NCI-H1048 (cell line): ENCODE results near the gene NEK6.

Experiments used
- DNase-seq: peaks from one replicate; lab custom pipeline; 2025; lab: John Stamatoyannopoulos, UW

The NEK6 gene

DNA sequence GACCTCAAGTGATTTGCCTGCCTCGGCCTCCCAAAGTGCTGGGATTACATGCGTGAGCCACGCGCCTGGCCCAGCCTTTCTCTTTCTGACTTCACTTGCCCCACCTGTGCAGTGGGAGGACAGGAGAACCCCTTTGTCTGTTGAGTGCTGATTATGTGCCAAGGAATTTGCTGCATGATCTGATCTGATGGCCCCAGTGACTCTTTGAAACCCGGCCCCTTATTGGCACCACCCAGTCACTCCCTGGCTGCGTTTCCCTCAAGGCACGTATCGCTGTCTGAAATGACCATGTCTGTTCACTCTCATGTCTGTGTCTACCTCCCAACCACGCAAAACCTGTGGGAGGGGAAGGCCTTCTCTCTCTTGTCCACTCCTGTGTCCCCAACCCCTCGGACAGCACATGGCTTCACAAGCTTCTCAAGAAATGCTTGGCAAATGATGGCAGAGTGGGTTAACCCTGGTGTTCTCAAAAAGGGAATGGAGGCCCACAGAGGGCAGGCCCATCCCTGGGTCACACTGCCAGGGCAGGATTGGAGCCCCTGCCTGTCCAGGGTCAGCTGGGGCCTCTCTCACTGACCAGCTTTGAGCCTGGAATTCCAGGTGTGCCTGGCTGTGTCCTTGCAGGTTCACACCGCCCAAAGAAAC, 21.9 kb downstream of the NEK6 start:
- no peak for DNase-seq

DNA sequence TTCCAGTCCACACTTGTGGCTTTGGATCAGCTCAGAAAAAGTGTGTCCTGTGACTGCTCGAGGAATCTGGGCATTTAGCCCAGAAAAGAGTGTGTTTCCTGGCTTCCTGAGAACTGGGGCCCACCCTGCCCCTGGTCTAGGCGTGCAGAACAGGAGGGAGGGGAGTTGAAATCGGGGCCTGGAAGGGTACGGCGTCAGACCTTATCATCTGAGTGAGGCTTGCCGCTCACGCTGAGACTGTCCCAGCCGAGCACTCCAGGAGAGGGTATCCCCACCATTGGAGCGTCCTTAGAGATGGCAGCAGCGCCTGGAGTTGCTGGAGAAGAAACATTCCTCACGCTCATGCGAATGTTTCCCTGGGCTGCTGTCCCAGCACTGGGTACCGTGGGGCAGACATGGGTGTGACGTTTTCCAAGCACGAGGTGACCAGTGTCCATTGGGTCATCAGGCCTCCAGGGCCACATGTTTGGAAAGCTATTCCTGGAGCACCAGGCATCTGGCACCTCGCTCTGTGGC, 22.5 kb downstream of the NEK6 start:
- DNase-seq: no peak

DNA sequence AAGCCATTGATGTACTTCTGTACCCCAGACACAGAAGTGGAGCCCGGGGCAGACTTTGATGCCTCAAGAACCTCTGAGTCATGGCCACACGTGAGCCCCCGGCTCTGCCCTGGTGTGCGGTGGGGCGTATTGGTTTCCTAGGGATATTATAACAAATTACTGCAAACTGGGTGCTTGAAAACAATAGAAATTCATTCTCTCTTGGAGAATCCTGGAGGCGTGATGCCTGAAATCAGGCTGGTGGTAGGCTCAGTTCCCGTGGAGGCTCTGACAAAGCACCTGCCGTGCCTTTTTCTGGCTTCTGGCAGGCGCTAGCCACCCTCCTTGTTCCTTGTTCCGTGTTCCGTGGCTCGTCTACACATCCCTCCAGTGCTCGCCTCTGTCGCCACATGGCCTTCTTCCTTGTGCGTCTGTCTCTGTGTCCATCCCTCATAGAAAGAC, 24.2 kb downstream of the NEK6 start:
- no peak for DNase-seq

DNA sequence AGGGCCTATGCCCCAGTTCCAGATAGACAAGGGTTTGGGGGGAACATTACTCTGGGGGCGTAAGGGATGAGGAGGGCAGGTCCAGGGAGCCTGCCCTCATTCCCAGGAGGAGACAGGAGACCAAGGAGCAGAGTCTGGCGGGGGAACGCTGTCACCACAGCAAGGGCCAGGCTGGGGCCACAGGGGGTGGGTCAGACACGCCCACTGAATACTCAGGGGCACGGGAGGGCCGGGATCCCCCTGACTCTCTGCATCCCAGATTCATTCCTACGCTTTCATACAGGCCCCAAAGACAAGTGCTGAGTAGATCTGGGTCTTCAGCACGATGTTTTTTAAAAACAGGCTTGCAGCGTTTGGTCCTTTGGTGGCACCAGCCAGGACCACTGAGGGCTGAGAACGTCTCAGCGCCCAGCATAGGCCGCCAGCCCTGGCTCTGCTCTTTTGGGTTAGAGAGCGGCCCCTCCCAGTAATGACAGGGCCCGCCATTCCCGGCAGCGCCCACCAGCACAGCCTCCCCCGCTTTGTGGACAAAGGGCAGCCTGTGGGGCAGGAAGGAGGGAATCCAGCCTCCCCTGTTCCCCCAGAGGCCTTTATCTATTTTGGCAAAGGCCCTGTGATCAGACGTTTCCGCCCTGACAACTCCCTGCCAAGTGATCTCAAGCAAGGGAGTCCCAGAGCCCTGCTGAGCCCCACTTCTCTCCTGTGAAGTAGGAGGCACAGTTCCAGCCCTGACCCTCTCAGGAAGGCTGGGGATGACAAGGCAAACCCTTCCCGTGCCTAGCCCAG, 24.9 kb downstream of the NEK6 start:
- DNase-seq: no peak

DNA sequence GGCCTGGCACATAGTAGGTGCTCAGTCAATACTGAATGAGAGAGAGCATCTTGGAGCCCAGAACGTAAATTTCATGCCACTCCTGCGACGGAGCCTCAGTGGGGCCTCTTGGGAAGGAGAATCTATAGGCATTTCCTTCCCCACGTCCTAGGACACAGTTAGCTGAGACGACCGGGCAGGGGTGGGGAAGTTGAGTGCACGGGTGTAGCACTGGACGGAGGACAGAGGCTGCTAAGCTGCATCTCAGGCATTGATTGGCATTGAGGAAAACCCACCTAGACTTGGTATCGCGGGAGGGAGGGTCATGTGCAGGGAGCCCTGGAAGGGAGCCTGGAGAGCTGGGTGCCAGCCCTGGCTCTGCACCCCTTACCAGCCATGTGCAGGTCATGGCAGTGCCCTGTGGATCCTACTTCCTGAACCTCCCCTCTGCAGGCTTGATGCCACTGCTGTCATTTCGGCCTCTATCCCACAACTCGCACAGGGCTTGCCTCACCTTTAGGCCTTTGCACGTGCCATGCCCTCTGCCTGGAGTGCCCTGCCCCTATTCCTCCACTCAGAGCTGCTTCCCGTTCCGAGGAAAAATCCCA, 25.6 kb downstream of the NEK6 start:
- no peak for DNase-seq

DNA sequence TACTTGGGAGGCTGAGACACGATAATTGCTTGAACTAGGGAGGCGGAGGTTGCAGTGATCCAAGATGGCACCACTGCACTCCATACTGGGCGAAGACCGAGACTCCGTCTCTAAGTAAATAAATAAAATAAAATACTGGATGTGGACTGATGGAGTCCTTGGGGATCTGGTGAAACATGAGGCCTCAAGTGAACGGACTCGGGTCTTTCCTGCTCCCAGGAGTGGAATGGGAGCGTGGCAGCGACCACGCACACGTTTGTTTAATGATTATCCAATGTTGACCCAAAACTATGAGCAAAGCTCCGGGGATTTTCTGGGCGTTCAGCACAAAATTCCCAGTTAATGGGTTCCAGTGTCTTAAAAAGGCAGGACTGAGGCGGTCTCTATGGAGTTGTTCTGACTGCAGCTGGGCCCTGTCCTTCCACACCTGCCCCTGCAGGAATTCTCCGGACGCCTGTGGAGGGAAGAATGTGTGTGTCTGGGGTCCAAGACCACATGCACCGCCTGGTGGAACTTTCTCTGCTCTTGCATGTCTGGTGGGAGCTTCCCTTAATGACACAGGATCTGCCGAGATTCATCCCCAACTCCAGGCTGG, 26.6 kb downstream of the NEK6 start:
- DNase-seq: no peak

DNA sequence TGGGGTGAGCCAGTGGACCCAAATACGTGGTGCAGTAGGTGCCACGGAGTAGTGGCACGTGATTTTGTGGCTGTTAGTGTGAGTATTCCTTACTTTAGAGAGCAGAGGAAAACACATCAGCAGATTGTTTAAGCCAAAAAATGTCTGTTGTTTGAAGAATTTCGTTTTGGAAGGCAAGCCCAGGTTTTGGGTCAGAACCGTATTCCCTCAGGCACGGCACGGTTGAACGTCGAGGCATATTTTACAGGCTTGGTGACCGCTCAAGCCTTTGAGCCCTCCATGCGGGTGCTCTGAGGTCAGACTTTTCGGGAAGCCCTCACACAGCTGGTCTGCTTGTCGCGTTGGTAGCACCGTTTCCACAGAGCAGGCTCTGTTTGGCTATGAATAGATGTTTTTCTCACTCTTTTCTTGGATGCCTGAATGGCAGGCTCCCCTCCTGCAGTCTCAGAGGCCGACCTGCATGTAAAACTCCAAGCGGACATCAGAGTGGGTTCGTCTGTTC, 27.2 kb downstream of the NEK6 start:
- no peak for DNase-seq

DNA sequence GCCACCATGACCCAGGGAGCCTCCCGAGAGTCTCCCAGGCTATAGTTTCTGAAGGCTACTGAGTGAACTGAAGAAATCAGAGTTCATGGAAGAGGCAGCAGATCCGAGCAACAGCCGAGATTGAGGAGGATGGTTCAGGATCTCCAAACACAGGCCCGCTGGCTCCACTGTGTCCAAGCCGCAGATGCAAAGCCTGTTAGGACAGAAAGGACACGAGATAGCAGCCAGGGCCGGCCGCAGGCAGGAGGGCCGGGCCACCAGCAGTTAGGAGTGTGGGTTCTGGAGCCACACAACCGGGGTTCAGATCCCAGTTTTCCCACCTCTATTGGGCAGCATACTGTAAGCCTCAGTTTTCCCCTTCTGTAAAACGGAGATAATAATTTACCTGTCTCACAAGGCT, 27.7 kb downstream of the NEK6 start:
- DNase-seq: no peak

DNA sequence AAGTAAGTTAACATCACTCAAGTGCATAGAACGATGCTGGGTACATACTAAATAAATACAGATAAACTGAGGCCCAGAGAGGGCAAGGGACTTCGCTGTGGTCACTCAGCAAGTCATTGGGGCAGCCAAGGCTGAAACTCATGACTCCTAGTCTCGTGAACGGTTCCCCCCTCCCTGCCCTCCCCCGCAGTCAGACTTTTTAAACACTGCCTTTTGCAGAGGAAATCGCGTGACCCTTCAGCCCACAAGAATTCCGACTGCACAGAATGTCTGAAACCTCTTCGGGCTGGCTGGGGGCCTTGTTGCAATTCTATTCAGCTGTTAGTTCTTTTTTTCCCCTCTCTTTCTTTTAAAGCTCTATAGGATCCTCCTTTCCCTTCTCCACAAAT, 28.1 kb downstream of the NEK6 start:
- DNase-seq: no peak

DNA sequence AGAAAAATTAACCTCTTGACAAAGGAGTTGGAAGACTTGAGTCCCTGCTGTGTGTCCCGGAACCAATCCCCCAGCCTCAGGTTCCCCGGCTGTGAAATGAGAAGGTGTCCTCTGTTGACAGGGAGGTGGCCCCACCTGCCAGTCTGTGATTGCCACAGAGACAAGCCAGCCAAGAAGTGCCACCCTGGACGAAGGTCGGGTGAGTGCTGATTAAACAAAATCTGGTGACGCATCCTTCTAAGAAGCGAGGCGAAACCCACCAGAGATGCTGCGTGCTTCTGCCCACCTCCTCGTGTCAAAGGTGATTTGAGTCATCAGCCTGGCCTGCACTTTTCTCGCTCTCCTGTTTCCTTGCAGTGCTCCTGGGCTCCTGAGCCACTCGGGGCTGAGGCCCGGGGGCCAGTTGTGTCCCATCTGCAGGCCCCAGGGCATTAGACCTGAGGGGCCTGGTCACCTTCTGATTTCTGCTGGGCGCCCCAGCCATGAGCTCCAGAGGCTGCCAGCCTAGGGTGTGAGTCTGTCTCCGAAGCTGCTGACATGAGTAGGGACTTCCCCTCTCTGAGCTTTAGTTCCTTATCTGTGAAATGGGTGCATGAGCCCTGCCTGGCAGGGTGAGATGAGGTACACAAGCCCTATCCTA, 28.7 kb downstream of the NEK6 start:
- no peak for DNase-seq

DNA sequence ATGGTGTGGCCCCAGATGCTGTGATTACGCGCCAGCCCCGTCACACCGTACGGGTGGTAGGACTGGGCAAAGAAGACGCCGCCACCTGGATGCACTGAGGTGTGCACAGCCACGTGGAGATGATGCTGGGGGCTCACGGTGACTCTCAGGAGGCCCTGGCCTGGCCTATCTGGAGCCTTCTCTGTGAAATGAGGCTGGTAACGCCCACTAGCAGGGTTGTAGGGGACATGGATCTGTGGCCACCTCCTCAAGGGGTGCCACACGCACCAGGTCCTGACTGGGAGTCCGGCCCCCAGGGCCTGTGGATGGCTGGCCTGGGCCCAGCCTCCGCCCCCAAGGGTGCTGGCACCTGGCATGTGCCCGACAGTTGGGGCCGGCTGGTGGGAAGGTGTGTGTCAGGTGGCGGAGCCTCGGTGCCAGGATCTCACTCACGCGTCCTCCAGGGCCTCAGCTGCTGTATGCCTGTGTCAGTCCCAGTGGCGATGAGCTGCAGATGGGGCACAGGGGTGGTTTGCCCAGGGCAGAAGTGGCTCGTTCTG, 32.4 kb downstream of the NEK6 start:
- DNase-seq: no peak

DNA sequence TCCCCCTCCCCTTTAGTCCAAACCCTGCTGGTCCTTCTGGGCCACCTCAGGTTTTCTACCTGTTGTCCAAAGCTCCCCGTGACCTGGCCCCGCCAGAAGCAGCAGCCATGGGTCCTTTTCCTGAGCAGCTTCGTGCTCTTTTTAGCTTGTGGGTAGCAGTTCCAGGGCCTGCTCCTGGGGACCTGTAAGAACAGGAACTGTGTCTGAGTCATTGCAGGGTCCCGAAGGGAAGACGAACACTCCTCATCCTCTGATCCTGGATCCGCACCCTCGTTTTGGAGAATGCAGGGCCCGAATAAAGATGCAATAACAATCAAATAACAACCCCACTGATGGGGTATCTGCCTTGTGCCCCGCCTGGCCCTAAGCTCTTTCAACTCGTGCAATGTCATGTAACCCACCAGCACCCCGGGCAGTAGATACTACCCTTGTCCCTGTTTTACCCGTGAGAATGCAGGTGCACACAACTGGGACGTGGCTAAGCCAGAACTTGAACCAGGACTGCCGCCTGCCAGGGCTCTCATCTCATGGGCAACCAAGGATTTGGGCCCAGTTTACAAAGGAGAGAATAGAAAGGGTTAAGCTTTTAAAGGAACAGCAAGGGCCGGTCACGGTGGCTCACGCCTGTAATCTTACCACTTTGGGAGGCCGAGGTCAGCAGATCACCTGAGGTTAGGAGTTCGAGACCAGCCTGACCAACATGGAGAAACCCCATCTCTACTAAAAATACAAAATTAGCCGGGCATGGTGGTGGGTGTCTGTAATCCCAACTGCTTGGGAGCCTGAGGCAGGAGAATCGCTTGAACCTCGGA, 33.2 kb downstream of the NEK6 start:
- DNase-seq: no peak

DNA sequence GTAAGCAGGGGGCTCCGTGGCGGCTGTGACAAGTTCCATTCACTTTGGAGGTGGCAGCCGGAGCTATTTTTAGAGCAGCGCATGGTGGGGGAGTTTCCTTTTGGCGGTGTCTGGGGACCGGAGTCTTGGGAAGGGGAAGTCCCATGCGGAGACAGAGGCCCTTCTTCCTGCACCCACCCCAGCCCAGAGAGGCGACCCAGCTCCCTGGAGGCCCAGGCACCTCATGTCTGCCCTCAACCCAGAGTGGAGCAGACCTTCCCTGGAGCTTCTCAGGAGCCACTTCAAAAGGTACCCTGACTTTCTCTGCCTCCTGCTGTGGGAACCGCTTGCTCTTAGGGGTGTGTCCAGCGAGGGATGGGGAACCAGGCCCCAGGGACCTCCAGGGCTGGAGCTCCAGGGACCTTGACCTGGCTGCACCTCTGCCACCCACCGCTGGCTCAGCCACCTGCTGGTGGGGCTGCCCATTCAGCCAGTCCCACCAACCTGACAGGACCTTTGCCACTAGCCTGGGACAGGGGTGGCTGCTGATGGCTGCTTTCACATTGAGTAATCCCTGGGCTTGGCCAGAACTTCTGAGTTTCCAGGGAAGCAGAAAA, 34.1 kb downstream of the NEK6 start:
- no peak for DNase-seq

DNA sequence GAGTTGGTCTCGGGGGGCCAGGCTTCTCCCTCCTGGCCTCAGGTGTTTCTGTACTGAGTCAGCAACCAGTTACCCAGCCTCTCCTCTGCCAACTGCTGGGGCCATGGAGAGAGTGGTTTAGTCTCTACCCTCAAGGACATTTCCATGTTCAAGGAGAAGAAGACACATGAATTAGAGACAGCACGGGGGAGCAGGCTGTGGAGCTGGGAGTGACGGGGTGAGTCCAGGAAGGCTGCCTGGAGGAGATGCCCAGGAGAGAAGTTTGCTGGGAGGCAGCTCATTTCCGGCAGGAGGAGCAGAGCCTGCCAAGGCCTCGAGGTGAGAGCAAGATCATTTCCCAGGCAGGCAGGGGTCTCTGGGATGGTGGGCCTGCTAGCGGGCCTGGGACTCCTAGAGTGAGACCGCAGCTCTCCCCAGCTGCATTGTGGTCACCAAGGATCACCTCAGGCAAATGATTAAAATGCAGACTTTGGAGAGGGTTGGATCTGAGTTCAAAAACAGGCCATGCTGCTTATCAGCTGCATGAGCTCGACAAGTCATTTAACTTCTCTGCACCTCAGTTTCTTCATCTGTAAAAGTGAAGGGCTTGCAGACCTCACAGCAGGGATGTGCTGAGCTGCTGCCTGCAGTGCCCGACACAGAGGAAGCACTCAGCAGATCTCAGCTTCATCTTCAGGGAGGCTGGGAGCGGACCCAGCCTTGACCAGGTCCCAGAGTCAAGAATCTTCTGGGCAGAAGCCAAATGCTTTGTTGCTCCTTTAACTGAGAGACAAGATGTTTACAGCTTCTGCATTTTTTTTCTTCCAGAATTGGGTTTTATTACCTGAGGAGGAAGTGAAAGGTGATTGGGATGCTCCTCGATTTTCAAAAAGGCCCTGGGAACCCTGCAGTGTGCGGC, 35.2 kb downstream of the NEK6 start:
- DNase-seq: no peak

DNA sequence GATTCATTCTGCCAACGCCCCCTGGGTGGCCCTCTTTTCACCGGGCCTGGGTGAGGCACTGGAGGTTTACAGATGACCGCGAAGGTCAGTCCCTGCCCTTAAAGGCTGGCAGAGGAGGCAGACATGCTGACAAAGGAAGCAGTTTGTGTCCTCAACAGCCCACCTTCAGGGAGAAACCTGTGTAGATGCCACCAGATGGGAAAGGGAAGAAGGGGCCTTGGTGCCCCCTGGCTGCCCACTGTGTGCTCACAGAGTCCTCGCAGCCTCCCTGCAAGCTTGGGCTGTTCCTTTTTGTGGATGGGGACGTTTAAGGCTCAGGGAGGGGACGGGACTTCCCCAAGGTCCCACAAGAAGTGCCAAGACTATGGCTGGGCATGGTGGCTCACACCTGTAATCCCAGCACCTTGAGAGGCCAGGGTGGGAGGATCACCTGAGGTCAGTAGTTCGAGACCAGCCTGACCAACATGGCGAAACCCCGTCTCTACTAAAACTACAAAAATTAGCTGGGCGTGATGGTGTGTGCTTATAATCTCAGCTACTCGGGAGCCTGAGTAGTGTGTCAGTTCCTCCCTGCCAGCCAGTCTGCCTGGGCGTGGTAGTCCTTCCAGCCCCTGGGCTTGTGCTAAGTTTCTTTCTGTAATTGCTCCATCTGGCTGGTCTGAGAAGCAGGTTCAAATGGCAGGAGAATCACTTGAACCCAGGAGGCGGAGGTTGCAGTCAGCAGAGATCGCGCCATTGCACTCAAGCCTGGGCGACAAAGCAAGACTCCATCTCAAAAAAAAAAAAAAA, 36.2 kb downstream of the NEK6 start:
- no peak for DNase-seq

DNA sequence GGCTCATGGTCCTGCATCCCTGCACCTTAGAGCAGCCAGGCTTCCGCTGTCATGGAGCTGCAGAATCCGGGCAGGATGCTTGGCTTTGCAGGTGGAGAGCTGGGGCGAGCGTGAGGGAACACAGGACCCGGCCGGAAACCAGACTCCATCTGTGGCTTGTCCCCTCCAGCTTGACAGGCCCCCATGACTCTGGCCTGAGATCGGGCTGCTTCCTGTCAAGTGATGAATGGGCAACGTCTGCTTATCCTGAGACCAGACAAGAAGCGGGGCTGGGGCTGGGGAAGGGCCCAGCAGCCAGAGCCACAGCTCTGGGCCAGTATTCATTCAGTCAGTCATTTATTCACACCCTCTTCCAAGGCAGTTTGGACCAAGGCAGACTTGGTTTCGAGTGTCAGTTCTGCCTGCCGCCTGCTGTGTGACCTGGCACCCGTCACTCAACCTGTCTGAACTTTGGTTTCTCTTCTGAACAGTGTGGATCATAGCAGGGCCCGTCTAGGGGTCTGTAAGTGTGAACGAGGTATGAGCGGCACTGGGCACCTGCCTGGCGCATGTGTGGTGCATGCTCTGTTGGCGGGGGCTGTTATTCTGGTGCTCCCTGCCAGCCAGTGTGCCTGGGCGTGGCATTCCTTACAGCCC, 37.5 kb downstream of the NEK6 start:
- no peak for DNase-seq

DNA sequence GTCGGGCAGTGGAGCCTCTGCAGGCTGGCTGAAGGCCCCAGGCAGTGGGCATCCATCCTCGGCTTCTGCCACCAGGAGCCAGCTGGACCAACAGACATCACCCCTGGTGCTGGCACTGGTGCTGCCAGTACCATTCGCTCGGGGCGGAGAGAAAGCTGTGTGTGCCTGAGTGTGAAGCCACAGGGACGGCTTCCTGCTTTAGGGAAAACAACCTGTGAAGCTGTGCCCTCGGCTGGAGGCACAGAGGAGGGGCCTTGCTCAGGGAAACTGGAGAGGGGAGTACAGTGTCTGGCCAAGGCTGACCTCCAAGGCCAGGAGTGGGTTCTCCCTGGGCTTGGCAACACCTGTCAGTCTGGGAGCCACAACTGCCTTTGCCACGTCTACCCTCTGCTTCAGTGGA, 38.3 kb downstream of the NEK6 start:
- DNase-seq: no peak
